HepG2 (cell line): ENCODE measurements around the gene SLN. TPM values are rescaled to one million over a fixed set of nuclear protein-coding genes. Genes with fewer than 3 reads are reported as not detected.

Source experiments
- ATAC-seq: fragments of 200-7000 bp; cut with Tn5 transposase; 3 replicates; pipeline ENCODE4 v1.9.1; 2020; ENCODE audit warnings: mild to moderate bottlenecking, moderate library complexity
- BruUV-seq: library from RNA; stranded (reverse); fragments of 400-500 nt; replicated peaks from 2 replicates; lab custom pipeline; 2021; lab: Mats Ljungman, UMichigan
- CTCF ChIA-PET: fragments of 300-600 bp; formaldehyde crosslinking; extraction: SDS; loops from one replicate; lab custom pipeline; 2021; ENCODE audit warnings: low total read pairs, inconsistent platforms, low intra/inter-chr PET ratio; lab: Yijun Ruan, JAX
- POLR2A ChIA-PET: fragments of 350-600 bp; sonication (Branson Sonifier 250); formaldehyde crosslinking; loops from one replicate; lab custom pipeline; 2020; ENCODE audit warnings: antibody characterized with exemption, inconsistent platforms; lab: Yijun Ruan, JAX
- DNase-seq: peaks from one replicate; pipeline ENCODE4 v3.0.0-alpha.2; 2015; ENCODE audit warnings: low spot score
- FAIRE-seq: peaks from 3 replicates; lab custom pipeline; 2011; peaks lifted over from hg19 to GRCh38; lab: Jason Lieb, UNC
- H2AFZ ChIP-seq: one replicate; pipeline ENCODE4 v1.6.1; 2011; ENCODE audit warnings: low read length, inconsistent platforms
- H3K27ac ChIP-seq: fragments of 300-600 bp; 3 replicates; pipeline ENCODE4 v1.8.0; 2011; ENCODE audit warnings: mixed run types, mild to moderate bottlenecking, mixed read lengths, low read length, inconsistent platforms; ENCODE audit not compliant: insufficient read depth; ENCODE audit errors: extremely low read length
- H3K27me3 ChIP-seq, 2 experiments: fragments of 200-600 bp in 1 of 2; 2 replicates in 1 of 2; 3 replicates in 1 of 2; pipeline versions ENCODE4 v1.6.0 to v1.8.0; 2011; ENCODE audit warnings: low read length in 2 of 2, mild to moderate bottlenecking in 2 of 2, moderate library complexity in 2 of 2, inconsistent platforms in 1 of 2; ENCODE audit not compliant: insufficient read depth in 2 of 2, control insufficient read depth in 1 of 2
- H3K36me3 ChIP-seq, 2 experiments: fragments of 200-600 bp in 1 of 2; replicated peaks in 1 of 2; 2 replicates in 1 of 2; 3 replicates in 1 of 2; pipeline versions ENCODE4 v1.5.1 to v1.8.0; 2011; ENCODE audit warnings: low read length in 2 of 2, inconsistent platforms in 1 of 2; ENCODE audit not compliant: insufficient read depth in 2 of 2, control insufficient read depth in 1 of 2
- H3K4me1 ChIP-seq: 2 replicates; pipeline ENCODE4 v1.5.1; 2012; ENCODE audit warnings: low read length, inconsistent platforms; ENCODE audit not compliant: insufficient read depth
- H3K4me2 ChIP-seq: 2 replicates; pipeline ENCODE4 v1.6.0; 2011; ENCODE audit warnings: low read depth, low read length, inconsistent platforms
- H3K4me3 ChIP-seq, 3 experiments: fragments of 200-600 bp in 1 of 3; sonication (generic), shearing (Covaris generic) in 1 of 3; replicated peaks in 1 of 3; 2 replicates each; pipeline ENCODE4 v1.5.1; 2011 to 2016; ENCODE audit warnings: low read length in 3 of 3, inconsistent platforms in 2 of 3, low read depth in 2 of 3, mild to moderate bottlenecking in 2 of 3, control low read depth in 1 of 3, mixed read lengths in 1 of 3; ENCODE audit not compliant: insufficient read depth in 1 of 3
- H3K79me2 ChIP-seq: one replicate; pipeline ENCODE4 v1.6.1; 2011; ENCODE audit warnings: low read length, inconsistent platforms; ENCODE audit not compliant: insufficient read depth
- H3K9ac ChIP-seq: 2 replicates; pipeline ENCODE4 v1.6.0; 2011; ENCODE audit warnings: mild to moderate bottlenecking, low read depth, low read length, inconsistent platforms; ENCODE audit not compliant: insufficient read depth
- H3K9me3 ChIP-seq: 2 replicates; pipeline ENCODE4 v1.5.1; 2012; ENCODE audit warnings: mild to moderate bottlenecking, low read length
- H4K20me1 ChIP-seq: 2 replicates; pipeline ENCODE4 v1.6.0; 2011; ENCODE audit warnings: inconsistent platforms, mild to moderate bottlenecking, low read length, moderate library complexity; ENCODE audit not compliant: insufficient read depth
- AHR ChIP-seq: IDR thresholded peaks from 2 replicates; pipeline ENCODE4 v1.6.1; 2018; ENCODE audit warnings: missing genetic modification reagents, missing compliant biosample characterization
- AKAP8 ChIP-seq: sonication (generic); formaldehyde crosslinking; IDR thresholded peaks from 2 replicates; pipeline ENCODE4 v1.5.1; 2020; ENCODE audit warnings: mild to moderate bottlenecking, missing genetic modification reagents
- BHLHE40 ChIP-seq: IDR thresholded peaks from 2 replicates; pipeline ENCODE4 v1.6.1; 2011; ENCODE audit warnings: low read length, improper control_type of control experiment
- KDM2A ChIP-seq: sonication (generic); formaldehyde crosslinking; IDR thresholded peaks from 2 replicates; pipeline ENCODE4 v1.4.0; 2020; ENCODE audit warnings: low read depth, missing genetic modification reagents, borderline replicate concordance
- MTA3 ChIP-seq: sonication (generic); formaldehyde crosslinking; IDR thresholded peaks from 2 replicates; pipeline ENCODE4 v1.4.0; 2020; ENCODE audit warnings: missing genetic modification reagents
- WGBS: methylation state at CpG from one replicate; pipeline ENCODE4 v1.1.6; 2017; ENCODE audit warnings: low lambda C conversion rate; 5-methylcytosine and 5-hydroxymethylcytosine counted together
- in situ Hi-C: cut with HindIII; loops from 2 replicates; pipeline ENCODE4 v1.10.0; 2017; ENCODE audit warnings: low pct_unique_long_range_greater_than_20kb; ENCODE audit not compliant: extremely low pct_ligation_motif_present
- intact Hi-C: fragments of 100-400 bp; cut with micrococcal nuclease; formaldehyde crosslinking; loops from one replicate; pipeline ENCODE4 v1.10.0; 2022; ENCODE audit not compliant: unreplicated experiment
- polyA plus RNA-seq, 8 experiments: library from polyadenylated mRNA; depleted of rRNA in 3 of 8; stranded (reverse) in 7 of 8; unstranded in 1 of 8; fragments of >200 nt; fragmentation: Illumina TruSeq in 4 of 8; extraction: Trizol in 4 of 8; gene quantifications; 2 replicates each; pipeline versions ENCODE4 v1.2.1 to v1.2.3, GENCODE V29; 2011 to 2016; ENCODE audit warnings: low read depth in 4 of 8, missing spikeins in 1 of 8, mixed read lengths in 1 of 8; ENCODE audit not compliant: insufficient read depth in 1 of 8
- total RNA-seq, 5 experiments: library from RNA; depleted of rRNA; stranded (reverse); fragments of >200 nt; fragmentation: Illumina TruSeq; extraction: Trizol; gene quantifications; 2 replicates each; pipeline ENCODE4 v1.2.3, GENCODE V29; 2016; ENCODE audit warnings: low read depth in 1 of 5
- TF ChIP-seq, protein P1 (sequence below): IDR thresholded peaks from 2 replicates; pipeline ENCODE4 v1.6.1; 2016; ENCODE audit warnings: low read depth
- TF ChIP-seq, protein P2 (sequence below): sonication (generic); formaldehyde crosslinking; IDR thresholded peaks from 2 replicates; pipeline ENCODE4 v1.4.0; 2020; ENCODE audit warnings: missing genetic modification reagents

Gene SLN
- total and polyA plus RNA-seq, 2 of the 13 experiments (the other 11 are each of a cell fraction or from before 2014, with no cell fraction given): not detected

DNA sequence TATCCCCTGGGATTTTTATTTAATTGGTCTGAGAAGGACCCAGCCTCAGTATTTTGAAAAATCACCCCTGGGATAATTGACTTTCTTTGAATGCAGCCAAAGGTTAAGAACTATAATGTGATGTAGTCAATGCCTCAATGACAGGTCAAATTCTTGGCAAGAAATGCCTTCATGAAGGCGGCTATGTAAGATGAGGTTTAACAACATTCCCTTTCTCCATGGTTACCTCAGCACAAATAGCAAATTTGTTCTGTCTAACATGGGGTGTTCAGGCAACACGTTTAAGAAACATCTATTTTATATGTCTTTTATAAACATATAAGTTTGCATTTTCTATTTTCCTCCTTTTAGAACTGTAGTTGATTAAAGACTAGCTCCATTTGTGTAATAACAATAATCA is 5.3 kb downstream of the SLN start (continued):
- TF ChIP-seq, protein P1, sequence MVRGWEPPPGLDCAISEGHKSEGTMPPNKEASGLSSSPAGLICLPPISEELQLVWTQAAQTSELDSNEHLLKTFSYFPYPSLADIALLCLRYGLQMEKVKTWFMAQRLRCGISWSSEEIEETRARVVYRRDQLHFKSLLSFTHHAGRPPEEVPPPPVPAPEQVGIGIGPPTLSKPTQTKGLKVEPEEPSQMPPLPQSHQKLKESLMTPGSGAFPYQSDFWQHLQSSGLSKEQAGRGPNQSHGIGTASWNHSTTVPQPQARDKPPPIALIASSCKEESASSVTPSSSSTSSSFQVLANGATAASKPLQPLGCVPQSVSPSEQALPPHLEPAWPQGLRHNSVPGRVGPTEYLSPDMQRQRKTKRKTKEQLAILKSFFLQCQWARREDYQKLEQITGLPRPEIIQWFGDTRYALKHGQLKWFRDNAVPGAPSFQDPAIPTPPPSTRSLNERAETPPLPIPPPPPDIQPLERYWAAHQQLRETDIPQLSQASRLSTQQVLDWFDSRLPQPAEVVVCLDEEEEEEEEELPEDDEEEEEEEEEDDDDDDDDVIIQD (CRISPR knock-in tag): no peak
- TF ChIP-seq, all 625 proteins: peak for 0

DNA sequence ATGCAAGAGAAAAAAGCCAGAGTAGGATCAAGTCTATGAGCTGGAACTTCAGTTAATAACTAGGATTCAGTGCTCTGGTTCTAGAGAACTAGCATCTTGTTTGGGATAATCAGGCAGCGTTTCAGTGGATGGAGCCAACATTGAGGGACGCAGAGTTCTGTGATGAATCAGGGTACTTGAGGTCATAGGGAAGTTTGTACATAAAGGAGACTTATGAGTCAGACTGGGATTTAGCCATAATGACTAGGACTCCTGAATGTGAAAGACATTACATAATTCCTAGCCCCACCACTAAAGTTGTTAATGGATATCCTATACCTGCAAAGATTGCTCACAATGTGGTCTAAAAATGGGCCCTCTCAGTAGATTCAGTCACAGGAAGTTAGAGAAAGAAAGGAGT is 6.8 kb downstream of the SLN start:
- Histone ChIP-seq H3K36me3 (no peaks in the 10 kb centered on the region), H3K4me1 (no peaks in the 10 kb centered on the region), H3K9ac (no peak overlapping the region), H3K79me2 (no peaks in the 10 kb centered on the region), H3K9me3 (no peaks in the 10 kb centered on the region), H4K20me1 (no peaks in the 10 kb centered on the region), H3K4me3 (no peak overlapping the region), H3K27me3 (peaks cover 0 to 10% of the 10 kb centered on the region in 2 experiments; a peak in 3 of 5 replicates), H3K27ac (no peak overlapping the region), H2AFZ (no peak overlapping the region), H3K4me2 (no peak overlapping the region)
- DNase-seq: no peak
- CTCF ChIA-PET: no interaction called here
- ATAC-seq: no peak
- no TSS peak for BruUV-seq
- in situ Hi-C loops (no loop called here), intact Hi-C loops (no loop called here)
- POLR2A ChIA-PET: no interaction called here
- 7% methylated on average over 2 of the region's 2 CpGs for WGBS
- TF ChIP-seq, protein P2, sequence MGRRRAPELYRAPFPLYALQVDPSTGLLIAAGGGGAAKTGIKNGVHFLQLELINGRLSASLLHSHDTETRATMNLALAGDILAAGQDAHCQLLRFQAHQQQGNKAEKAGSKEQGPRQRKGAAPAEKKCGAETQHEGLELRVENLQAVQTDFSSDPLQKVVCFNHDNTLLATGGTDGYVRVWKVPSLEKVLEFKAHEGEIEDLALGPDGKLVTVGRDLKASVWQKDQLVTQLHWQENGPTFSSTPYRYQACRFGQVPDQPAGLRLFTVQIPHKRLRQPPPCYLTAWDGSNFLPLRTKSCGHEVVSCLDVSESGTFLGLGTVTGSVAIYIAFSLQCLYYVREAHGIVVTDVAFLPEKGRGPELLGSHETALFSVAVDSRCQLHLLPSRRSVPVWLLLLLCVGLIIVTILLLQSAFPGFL (CRISPR knock-in tag): no peak
- no peak for TF ChIP-seq MTA3 (CRISPR knock-in tag)
- no peak for TF ChIP-seq AKAP8 (CRISPR knock-in tag)
- TF ChIP-seq KDM2A (CRISPR knock-in tag): no peak
- no peak for TF ChIP-seq AHR (CRISPR knock-in tag)
- no peak for TF ChIP-seq BHLHE40
- no peak for FAIRE-seq
